NOMO-1 treated with dmso at 0.1 percent for 144 hours (cell line): ENCODE results near the gene PLCH1.
"Not testable (repeated sequence)": the region's sequence is repeated elsewhere in the genome, so short reads cannot be mapped to it uniquely, and the experiment has no call there.

Experiments
- DNase-seq: peaks from one replicate; lab custom pipeline; 2025; ENCODE audit not compliant: unreplicated experiment; lab: John Stamatoyannopoulos, UW

PLCH1 gene

DNA sequence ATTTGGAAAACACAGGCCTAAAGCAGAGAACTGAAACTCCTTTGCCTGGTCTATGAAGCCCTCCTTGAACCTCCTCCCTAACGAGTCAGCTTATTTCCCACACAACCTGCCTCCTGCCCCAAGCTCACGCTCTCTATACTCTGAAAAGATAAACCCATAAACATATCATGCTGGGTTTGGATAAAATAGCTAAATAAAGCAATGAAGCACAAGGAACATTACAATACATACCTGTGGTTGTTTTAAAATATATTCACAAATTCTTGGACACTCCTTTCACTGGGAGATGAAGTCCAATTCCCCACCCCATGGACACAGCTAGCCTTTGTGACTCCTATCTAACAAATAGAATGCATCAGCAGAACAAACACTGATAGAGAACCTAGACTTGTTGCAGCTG is 98.2 kb downstream of the PLCH1 start:
- DNase-seq, result no peak

DNA sequence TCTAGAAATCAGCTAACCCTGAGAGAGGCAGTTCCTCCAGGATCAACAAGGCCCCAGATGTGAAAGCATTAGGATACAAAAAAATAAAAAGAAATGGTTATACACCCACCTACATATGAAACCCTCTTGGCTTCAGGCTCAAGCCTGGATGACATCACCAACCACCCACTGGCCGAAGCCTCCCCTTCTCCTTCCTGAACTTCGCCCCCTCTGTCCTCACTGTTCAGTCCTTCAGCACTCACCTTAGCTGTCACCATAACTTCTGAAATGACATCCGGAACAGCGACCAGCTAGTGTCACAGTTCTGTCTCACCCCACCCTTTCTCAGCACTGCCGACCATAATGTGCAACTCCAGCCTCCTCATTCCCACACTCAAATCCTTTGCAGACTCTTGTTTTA is 98.7 kb downstream of the PLCH1 start:
- no peak for DNase-seq

- DNase-seq, result no peak
Observed at GRCh38 chr3:155643581-155644165, 101.2 kb downstream of the PLCH1 start.

GRCh38 chr3:155641956-155642355 is 102.9 kb downstream of the PLCH1 start:
- no peak for DNase-seq

DNA sequence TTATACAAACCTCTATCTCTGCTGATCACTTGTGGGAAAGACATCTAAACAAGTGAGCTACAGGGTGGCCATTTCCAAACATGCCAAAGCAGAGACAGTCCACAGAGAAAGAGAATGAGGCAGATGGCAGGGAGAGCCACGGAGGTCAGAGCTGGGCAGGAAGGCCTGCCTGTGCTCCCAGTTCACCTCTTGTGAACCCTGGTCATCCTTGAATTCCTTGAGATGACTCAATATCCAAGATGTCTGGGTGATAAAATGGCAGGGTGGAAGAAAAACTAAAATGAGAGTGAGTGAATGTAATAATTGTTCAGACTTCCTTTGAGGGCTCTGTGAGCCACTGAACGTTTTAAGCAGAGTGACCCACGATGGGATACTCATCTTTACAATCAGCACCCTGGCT is 104.8 kb downstream of the PLCH1 start:
- no peak for DNase-seq

GRCh38 chr3:155639462-155640055 is 105.3 kb downstream of the PLCH1 start:
- DNase-seq, result no peak

GRCh38 chr3:155638461-155638860 is 106.4 kb downstream of the PLCH1 start:
- not testable (repeated sequence) for DNase-seq

DNA sequence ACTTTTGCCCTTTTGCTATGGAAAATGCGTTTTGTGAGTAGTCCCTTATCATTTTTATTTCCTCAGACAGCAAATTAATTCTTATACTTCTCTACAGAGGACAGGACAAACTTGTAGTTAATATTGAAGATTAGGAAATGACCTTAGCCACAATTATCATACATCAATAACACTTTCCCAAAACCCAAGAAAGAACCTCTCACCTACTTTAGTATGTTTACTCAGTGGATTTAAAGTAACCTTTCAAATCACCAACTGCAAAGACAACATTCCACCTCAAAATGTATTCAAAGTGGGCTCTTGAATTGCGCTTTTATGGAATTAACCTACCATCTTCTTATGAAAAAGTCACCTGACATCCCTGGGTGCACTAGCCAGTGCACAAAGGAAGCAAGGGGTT is 107.3 kb downstream of the PLCH1 start:
- DNase-seq, result no peak

DNA sequence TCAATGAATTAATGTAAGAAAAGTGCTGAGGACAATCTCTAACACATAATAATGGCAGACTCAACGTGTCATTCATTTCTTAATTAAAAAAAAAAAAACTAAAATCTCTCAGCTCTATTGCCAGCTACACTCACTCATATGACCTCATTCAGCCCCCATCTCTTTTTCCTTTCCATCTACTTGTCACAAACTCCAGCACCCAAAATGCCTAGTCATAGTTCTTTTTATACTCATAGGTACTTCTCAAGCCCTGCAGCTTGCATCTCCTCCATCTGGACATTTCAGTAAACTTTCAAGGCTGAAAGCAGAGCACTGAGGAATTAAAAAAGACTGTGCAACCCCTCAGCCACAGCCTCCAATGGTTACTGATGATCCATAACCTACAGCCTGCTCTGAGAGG is 109.8 kb downstream of the PLCH1 start:
- DNase-seq, result no peak

DNA sequence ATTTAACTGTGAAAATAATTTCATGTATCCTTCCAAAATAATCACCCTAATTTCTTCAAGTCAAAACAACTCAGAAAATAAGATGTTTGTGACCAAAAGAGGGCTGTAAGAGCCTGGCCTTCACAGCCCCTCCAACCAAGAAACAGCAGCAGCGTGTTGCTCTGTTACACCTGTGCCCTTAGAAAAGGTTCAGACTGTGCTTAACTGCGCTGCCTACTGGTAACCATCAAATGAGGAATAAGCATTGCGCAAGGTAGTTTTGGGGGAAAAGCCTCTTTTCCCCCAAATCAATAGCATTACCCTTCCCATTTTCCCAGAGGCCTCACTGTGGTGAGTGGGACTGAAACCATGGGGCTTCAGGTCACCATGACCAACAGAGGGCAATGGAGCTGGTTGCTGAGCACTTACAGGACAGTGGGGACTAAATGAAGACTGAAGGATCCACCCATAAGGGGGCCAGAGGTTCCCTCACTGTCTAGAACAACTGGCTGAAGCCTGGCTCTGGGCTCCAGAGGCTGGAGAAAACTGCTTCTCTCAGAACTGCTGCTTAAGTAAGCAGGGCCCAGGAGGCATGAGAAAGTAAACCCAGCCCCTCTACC is 110.7 kb downstream of the PLCH1 start:
- no peak for DNase-seq

GRCh38 chr3:155631323-155632019 is 113.4 kb downstream of the PLCH1 start:
- DNase-seq, result no peak

GRCh38 chr3:155629556-155629955 is 115.3 kb downstream of the PLCH1 start:
- no peak for DNase-seq

- DNase-seq, result no peak
Observed at GRCh38 chr3:155629056-155629455, 115.8 kb downstream of the PLCH1 start.

DNA sequence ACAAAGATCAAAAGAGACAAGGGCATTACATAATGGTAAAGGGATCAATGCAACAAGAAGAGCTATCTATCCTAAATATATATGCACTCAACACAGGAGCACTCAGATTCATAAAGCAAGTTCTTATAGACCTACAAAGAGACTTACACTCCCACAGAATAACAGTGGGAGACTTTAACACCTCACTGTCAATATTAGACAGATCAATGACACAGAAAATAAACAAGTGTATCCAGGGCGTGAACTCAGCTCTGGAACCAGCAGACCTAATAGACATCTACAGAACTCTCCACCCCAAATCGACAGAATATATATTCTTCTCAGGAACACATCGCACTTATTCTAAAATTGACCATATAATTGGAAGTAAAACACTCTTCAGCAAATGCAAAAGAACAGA is 122.2 kb downstream of the PLCH1 start:
- DNase-seq, result not testable (repeated sequence)

- not testable (repeated sequence) for DNase-seq
Observed at GRCh38 chr3:155620552-155620951, 124.3 kb downstream of the PLCH1 start.

- no peak for DNase-seq
Observed at GRCh38 chr3:155619118-155619915, 125.6 kb downstream of the PLCH1 start.

DNA sequence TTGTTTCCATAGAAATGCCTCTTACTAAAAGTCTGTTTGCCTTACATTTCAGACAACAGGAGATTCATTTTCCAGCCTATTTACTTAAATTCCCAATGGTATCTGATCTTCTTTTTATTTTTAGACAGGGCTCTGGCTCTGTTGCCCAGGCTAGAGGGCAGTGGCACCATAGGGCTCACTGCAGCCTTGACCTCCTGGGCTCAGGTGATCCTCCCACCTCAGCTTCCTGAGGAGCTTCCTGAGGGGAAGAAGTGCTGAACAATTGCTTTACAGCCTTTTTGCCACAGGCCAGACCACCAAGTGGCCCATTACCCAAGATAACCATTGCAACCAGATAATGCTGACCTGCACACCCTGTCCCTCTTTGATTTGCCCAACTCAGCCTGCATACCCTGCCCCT is 126.3 kb downstream of the PLCH1 start:
- DNase-seq, result no peak

- DNase-seq, result no peak
Observed at GRCh38 chr3:155617346-155617925, 127.4 kb downstream of the PLCH1 start.

DNA sequence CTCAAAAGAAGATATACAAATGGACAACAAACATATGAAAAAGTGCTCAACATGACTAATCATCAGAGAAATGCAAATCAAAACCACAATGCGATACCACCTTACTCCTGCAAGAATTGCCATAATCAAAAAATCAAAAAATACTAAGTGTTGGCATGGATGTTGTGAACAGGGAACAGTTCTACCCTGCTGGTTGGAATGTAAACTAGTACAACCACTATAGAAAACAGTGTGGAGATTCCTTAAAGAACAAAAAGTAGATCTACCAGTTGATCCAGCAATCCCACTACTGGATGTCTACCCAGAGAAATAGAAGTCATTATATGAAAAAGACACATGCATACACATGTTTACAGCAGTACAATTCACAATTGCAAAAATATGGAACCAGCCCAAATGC is 129.7 kb downstream of the PLCH1 start:
- not testable (repeated sequence) for DNase-seq

DNA sequence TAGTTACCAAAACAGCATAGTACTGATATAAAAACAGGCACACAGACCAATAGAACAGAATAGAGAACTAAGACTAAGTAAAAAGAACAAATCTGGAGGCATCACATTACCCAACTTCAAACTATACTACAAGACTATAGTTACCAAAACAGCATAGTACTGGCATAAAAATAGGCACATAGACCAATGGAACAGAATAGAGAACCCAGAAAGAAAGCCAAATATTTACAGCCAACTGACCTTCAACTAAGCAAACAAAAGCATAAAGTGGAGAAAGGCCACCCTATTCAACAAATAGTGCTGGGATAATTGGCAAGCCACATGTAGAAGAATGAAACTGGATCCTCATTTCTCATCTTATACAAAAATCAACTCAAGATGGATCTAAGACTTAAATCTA is 130.5 kb downstream of the PLCH1 start:
- not testable (repeated sequence) for DNase-seq

DNA sequence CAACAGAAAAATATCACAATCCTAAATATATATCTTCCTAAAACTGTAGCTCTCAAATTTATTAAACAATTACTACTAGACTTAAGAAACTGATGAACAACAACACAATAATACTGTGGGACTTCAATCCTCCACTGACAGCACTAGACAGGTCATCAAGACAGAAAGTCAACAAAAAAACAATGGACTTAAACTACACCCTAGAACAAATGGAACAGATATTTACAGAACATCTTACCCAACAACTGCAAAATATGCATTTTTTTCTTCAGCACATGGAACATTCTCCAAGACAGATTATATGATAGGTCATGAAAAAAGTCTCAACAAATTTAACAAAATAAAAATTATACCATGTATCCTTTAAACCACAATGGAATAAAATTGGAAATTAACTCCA is 133.4 kb downstream of the PLCH1 start:
- no peak for DNase-seq
